ENCODE data around the gene CADPS.

CADPS gene

GRCh38 chr3:62874711-62875557 is at the start of gene CADPS:
CADPS (minus strand) TSS chr3:62875416; CDS start chr3:62875029, 387 bp downstream.
- no peak for DNase-seq (ENCODE audit: low read depth, low spot score)

GRCh38 chr3:62923066-62923465 is 47.9 kb upstream of the CADPS start:
- DNase-seq (ENCODE audit: low read depth, low spot score) = no peak

GRCh38 chr3:62922326-62922725 is 47.1 kb upstream of the CADPS start:
- DNase-seq (ENCODE audit: low read depth, low spot score) = no peak

GRCh38 chr3:62920466-62920784 is 45.2 kb upstream of the CADPS start:
- no peak for DNase-seq (ENCODE audit: low read depth, low spot score)

- DNase-seq (ENCODE audit: low read depth, low spot score) = no peak
Measured at GRCh38 chr3:62919784-62920465, 44.7 kb upstream of the CADPS start.

GRCh38 chr3:62918777-62919176 is 43.6 kb upstream of the CADPS start:
- no peak for DNase-seq (ENCODE audit: low read depth, low spot score)

- no peak for DNase-seq (ENCODE audit: low read depth, low spot score)
Measured at GRCh38 chr3:62918131-62918530, 42.9 kb upstream of the CADPS start.

- no peak for DNase-seq (ENCODE audit: low read depth, low spot score)
Measured at GRCh38 chr3:62911526-62911925, 36.3 kb upstream of the CADPS start.

GRCh38 chr3:62905331-62905730 is 30.1 kb upstream of the CADPS start:
- DNase-seq (ENCODE audit: low read depth, low spot score) = no peak

GRCh38 chr3:62898530-62899496 is 23.6 kb upstream of the CADPS start:
- DNase-seq (ENCODE audit: low read depth, low spot score) = no peak

- DNase-seq (ENCODE audit: low read depth, low spot score) = no peak
Measured at GRCh38 chr3:62895901-62896300, 20.7 kb upstream of the CADPS start.

- no peak for DNase-seq (ENCODE audit: low read depth, low spot score)
Measured at GRCh38 chr3:62892951-62893350, 17.7 kb upstream of the CADPS start.

GRCh38 chr3:62892045-62892444 is 16.8 kb upstream of the CADPS start:
- DNase-seq (ENCODE audit: low read depth, low spot score) = no peak

- DNase-seq (ENCODE audit: low read depth, low spot score) = no peak
Measured at GRCh38 chr3:62888778-62889177, 13.6 kb upstream of the CADPS start.

GRCh38 chr3:62888180-62888579 is 13.0 kb upstream of the CADPS start:
- DNase-seq (ENCODE audit: low read depth, low spot score) = no peak

GRCh38 chr3:62885136-62885535 is 9.9 kb upstream of the CADPS start:
- DNase-seq (ENCODE audit: low read depth, low spot score) = no peak

GRCh38 chr3:62884096-62884870 is 9.1 kb upstream of the CADPS start:
- DNase-seq (ENCODE audit: low read depth, low spot score) = no peak

GRCh38 chr3:62882676-62883200 is 7.5 kb upstream of the CADPS start:
- DNase-seq (ENCODE audit: low read depth, low spot score) = no peak

GRCh38 chr3:62876064-62876463 is 848 bp upstream of the CADPS start:
- no peak for DNase-seq (ENCODE audit: low read depth, low spot score)

- DNase-seq (ENCODE audit: low read depth, low spot score) = no peak
Measured at GRCh38 chr3:62875558-62876002, 364 bp upstream of the CADPS start.

Data from activated CD4-positive, CD25-positive, alpha-beta regulatory T cell treated with anti-CD3 and anti-CD28 coated beads, Interleukin-2, amount 50 U/mL, for 16 hours (primary cell).